HEK293 (cell line): ENCODE data around the gene UBE2V1.

ENCODE experiments used
- CTCF ChIA-PET: fragments of 350-600 bp; formaldehyde crosslinking; extraction: SDS; loops from one replicate; lab custom pipeline; 2021; ENCODE audit warnings: antibody characterized with exemption; lab: Yijun Ruan, JAX
- POLR2A ChIA-PET: fragments of 300-600 bp; formaldehyde crosslinking; extraction: SDS; loops from one replicate; lab custom pipeline; 2020; ENCODE audit warnings: antibody characterized with exemption, inconsistent platforms; lab: Yijun Ruan, JAX
- H3K27ac ChIP-seq: fragments of 200-500 bp; sonication (Bioruptor generic); 2 replicates; pipeline ENCODE4 v1.5.1; 2014; ENCODE audit warnings: low read depth, low read length, control low read depth, inconsistent platforms; ENCODE audit errors: extremely low read depth
- H3K36me3 ChIP-seq, 2 experiments: fragments of 200-500 bp in 1 of 2; sonication (Bioruptor generic) in 1 of 2; 1 replicate in 1 of 2; 2 replicates in 1 of 2; pipeline ENCODE4 v1.5.1; 2014 to 2017; ENCODE audit warnings: inconsistent platforms in 2 of 2, low read length in 2 of 2; ENCODE audit not compliant: control insufficient read depth in 2 of 2, insufficient read depth in 1 of 2
- H3K4me1 ChIP-seq: fragments of 200-500 bp; sonication (Bioruptor generic); 2 replicates; pipeline ENCODE4 v1.5.1; 2014; ENCODE audit warnings: mild to moderate bottlenecking, low read length, inconsistent platforms; ENCODE audit not compliant: control insufficient read depth, insufficient read depth
- H3K4me3 ChIP-seq: 2 replicates; pipeline ENCODE4 v1.5.1; 2011; ENCODE audit warnings: low read depth, mild to moderate bottlenecking, control low read depth, low read length, moderate library complexity
- H3K9me3 ChIP-seq: fragments of 200-500 bp; sonication (Bioruptor generic); 2 replicates; pipeline ENCODE4 v1.5.1; 2014; ENCODE audit warnings: low read depth, low read length, inconsistent platforms; ENCODE audit not compliant: control insufficient read depth, insufficient read depth
- IKZF3 ChIP-seq: fragments of 450-650 bp; IDR thresholded peaks from 2 replicates; pipeline ENCODE4 v1.5.0; 2018; ENCODE audit warnings: missing biosample characterization, mild to moderate bottlenecking, missing genetic modification characterization, moderate library complexity
- KLF1 ChIP-seq: fragments of 450-650 bp; formaldehyde crosslinking; IDR thresholded peaks from 2 replicates; pipeline ENCODE4 v1.5.1; 2016; ENCODE audit warnings: missing biosample characterization, missing genetic modification characterization
- KLF8 ChIP-seq: fragments of 450-650 bp; formaldehyde crosslinking; IDR thresholded peaks from 2 replicates; pipeline ENCODE4 v1.5.1; 2016; ENCODE audit warnings: missing biosample characterization, missing genetic modification characterization
- KLF9 ChIP-seq: fragments of 450-650 bp; formaldehyde crosslinking; IDR thresholded peaks from 2 replicates; pipeline ENCODE4 v1.5.1; 2016; ENCODE audit warnings: missing biosample characterization, missing genetic modification characterization, low read depth
- MZF1 ChIP-seq: fragments of 450-650 bp; formaldehyde crosslinking; IDR thresholded peaks from 2 replicates; pipeline ENCODE4 v1.5.1; 2017; ENCODE audit warnings: missing biosample characterization, missing genetic modification characterization, borderline replicate concordance
- REPIN1 ChIP-seq: fragments of 450-650 bp; formaldehyde crosslinking; IDR thresholded peaks from 2 replicates; pipeline ENCODE4 v1.5.1; 2017; ENCODE audit warnings: missing biosample characterization, missing genetic modification characterization, low read depth
- SP2 ChIP-seq: fragments of 450-650 bp; formaldehyde crosslinking; IDR thresholded peaks from 2 replicates; pipeline ENCODE4 v1.5.1; 2016; ENCODE audit warnings: missing biosample characterization, missing genetic modification characterization
- YY2 ChIP-seq: fragments of 450-650 bp; formaldehyde crosslinking; IDR thresholded peaks from 2 replicates; pipeline ENCODE4 v1.5.1; 2016; ENCODE audit warnings: missing biosample characterization, missing genetic modification characterization
- ZBTB48 ChIP-seq: fragments of 450-650 bp; formaldehyde crosslinking; IDR thresholded peaks from 2 replicates; pipeline ENCODE4 v1.5.1; 2016; ENCODE audit warnings: missing biosample characterization, missing genetic modification characterization
- ZNF10 ChIP-seq: fragments of 450-650 bp; formaldehyde crosslinking; IDR thresholded peaks from 2 replicates; pipeline ENCODE4 v1.5.1; 2017; ENCODE audit warnings: missing biosample characterization, missing genetic modification characterization
- ZNF121 ChIP-seq: fragments of 450-650 bp; formaldehyde crosslinking; IDR thresholded peaks from 2 replicates; pipeline ENCODE4 v1.5.1; 2016; ENCODE audit warnings: missing biosample characterization, missing genetic modification characterization
- ZNF202 ChIP-seq: fragments of 450-650 bp; formaldehyde crosslinking; IDR thresholded peaks from 2 replicates; pipeline ENCODE4 v1.5.1; 2016; ENCODE audit warnings: missing biosample characterization, missing genetic modification characterization, borderline replicate concordance
- ZNF341 ChIP-seq: fragments of 450-650 bp; formaldehyde crosslinking; IDR thresholded peaks from 2 replicates; pipeline ENCODE4; 2016; ENCODE audit warnings: low read depth, missing biosample characterization, missing genetic modification characterization
- ZNF366 ChIP-seq: fragments of 450-650 bp; formaldehyde crosslinking; conservative IDR thresholded peaks from 2 replicates; pipeline ENCODE4 v1.5.1; 2016; ENCODE audit warnings: missing biosample characterization, missing genetic modification characterization
- ZNF514 ChIP-seq: fragments of 450-650 bp; formaldehyde crosslinking; IDR thresholded peaks from 2 replicates; pipeline ENCODE4 v1.5.1; 2016; ENCODE audit warnings: missing biosample characterization, missing genetic modification characterization
- ZNF544 ChIP-seq: fragments of 450-650 bp; formaldehyde crosslinking; IDR thresholded peaks from 2 replicates; pipeline ENCODE4 v1.5.0; 2017; ENCODE audit warnings: missing biosample characterization, missing genetic modification characterization
- ZNF571 ChIP-seq: fragments of 450-650 bp; formaldehyde crosslinking; IDR thresholded peaks from 2 replicates; pipeline ENCODE4 v1.5.0; 2017; ENCODE audit warnings: missing biosample characterization, missing genetic modification characterization
- ZNF585B ChIP-seq: fragments of 450-650 bp; formaldehyde crosslinking; IDR thresholded peaks from 2 replicates; pipeline ENCODE4 v1.5.1; 2016; ENCODE audit warnings: missing biosample characterization, missing genetic modification characterization
- ZNF623 ChIP-seq: fragments of 450-650 bp; formaldehyde crosslinking; IDR thresholded peaks from 2 replicates; pipeline ENCODE4 v1.5.1; 2016; ENCODE audit warnings: missing biosample characterization, missing genetic modification characterization
- ZNF654 ChIP-seq: fragments of 450-650 bp; formaldehyde crosslinking; IDR thresholded peaks from 2 replicates; pipeline ENCODE4 v1.5.1; 2016; ENCODE audit warnings: low read depth, missing biosample characterization, missing genetic modification characterization
- ZNF664 ChIP-seq: fragments of 450-650 bp; formaldehyde crosslinking; IDR thresholded peaks from 2 replicates; pipeline ENCODE4 v1.5.1; 2016; ENCODE audit warnings: missing biosample characterization, missing genetic modification characterization
- ZNF785 ChIP-seq: fragments of 450-650 bp; formaldehyde crosslinking; IDR thresholded peaks from 2 replicates; pipeline ENCODE4 v1.5.1; 2016; ENCODE audit warnings: missing biosample characterization, missing genetic modification characterization
- ZXDB ChIP-seq: fragments of 450-650 bp; formaldehyde crosslinking; IDR thresholded peaks from 2 replicates; pipeline ENCODE4 v1.5.1; 2016; ENCODE audit warnings: missing biosample characterization, missing genetic modification characterization
- TF ChIP-seq, protein P1 (sequence below): fragments of 450-650 bp; formaldehyde crosslinking; IDR thresholded peaks from 2 replicates; pipeline ENCODE4 v1.5.1; 2016; ENCODE audit warnings: missing biosample characterization, missing genetic modification characterization
- TF ChIP-seq, protein P2 (sequence below): fragments of 450-650 bp; formaldehyde crosslinking; optimal IDR thresholded peaks from 2 replicates; pipeline ENCODE3; 2016; ENCODE audit warnings: missing biosample characterization, mild to moderate bottlenecking, missing genetic modification characterization
- TF ChIP-seq, protein P3 (sequence below): fragments of 450-650 bp; formaldehyde crosslinking; IDR thresholded peaks from 2 replicates; pipeline ENCODE4 v1.5.1; 2016; ENCODE audit warnings: missing biosample characterization, missing genetic modification characterization
- TF ChIP-seq, protein P4 (sequence below): IDR thresholded peaks from 2 replicates; pipeline ENCODE4 v1.6.1; 2011; ENCODE audit warnings: mild to moderate bottlenecking, low read depth, low read length, borderline replicate concordance

Gene UBE2V1

DNA sequence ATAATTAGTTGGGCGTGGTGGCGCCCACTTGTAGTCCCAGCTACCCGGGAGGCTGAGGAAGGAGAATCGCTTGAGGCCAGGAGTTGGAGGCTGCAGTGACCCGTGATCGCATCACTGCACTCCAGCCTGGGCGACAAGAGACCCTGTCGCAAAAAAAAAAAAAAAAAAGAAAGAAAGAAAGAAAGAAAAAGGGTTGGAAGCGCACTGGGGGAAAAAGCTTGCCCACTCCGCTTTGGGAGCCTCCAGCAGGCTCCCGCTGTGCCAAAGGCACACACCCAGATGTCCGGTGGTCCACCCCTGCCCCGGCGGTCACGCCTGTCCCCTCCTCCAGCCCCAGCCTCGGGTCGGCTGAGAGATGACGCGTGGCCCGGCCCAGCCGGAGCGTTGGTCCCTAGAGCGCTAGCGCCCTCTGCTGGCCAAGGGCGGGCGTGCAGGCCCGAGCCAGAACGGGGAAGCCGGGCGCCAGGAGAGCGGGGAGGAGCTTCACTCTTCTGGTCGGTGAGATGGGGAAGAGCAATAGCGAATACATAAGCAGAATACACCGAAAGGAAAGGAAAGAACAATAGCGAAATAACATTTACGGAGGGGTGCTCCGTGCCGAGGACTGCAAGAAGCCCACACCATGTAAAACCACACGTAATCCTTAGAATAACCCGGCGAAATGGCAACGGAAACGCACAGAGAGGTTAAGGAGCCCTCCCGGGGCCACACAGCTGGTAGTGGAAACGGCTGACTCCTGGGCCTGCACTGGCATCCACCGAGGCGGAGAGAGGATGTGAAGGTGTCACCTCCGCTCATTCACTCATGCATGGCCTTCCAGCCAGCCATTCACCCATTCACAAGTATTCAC is 41.7 kb downstream of the UBE2V1 start (continued):
- no peak for TF ChIP-seq ZNF514 (tag by site-specific recombination)
- no peak for TF ChIP-seq REPIN1
- no peak for TF ChIP-seq ZNF585B
- TF ChIP-seq, protein P1, sequence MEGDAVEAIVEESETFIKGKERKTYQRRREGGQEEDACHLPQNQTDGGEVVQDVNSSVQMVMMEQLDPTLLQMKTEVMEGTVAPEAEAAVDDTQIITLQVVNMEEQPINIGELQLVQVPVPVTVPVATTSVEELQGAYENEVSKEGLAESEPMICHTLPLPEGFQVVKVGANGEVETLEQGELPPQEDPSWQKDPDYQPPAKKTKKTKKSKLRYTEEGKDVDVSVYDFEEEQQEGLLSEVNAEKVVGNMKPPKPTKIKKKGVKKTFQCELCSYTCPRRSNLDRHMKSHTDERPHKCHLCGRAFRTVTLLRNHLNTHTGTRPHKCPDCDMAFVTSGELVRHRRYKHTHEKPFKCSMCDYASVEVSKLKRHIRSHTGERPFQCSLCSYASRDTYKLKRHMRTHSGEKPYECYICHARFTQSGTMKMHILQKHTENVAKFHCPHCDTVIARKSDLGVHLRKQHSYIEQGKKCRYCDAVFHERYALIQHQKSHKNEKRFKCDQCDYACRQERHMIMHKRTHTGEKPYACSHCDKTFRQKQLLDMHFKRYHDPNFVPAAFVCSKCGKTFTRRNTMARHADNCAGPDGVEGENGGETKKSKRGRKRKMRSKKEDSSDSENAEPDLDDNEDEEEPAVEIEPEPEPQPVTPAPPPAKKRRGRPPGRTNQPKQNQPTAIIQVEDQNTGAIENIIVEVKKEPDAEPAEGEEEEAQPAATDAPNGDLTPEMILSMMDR (tag by site-specific recombination): peak; percentile 98
- TF ChIP-seq KLF8 (tag by site-specific recombination): peak; percentile 59; the same call in 1 of the 2 replicates
- no peak; the same call in 1 of the 2 replicates for TF ChIP-seq ZBTB48 (tag by site-specific recombination)
- TF ChIP-seq ZXDB (tag by site-specific recombination): 0 out of 2 replicates have a peak, but pooled peaks have one; percentile 52
- peak; percentile 93 for TF ChIP-seq ZNF654
- TF ChIP-seq, protein P2, sequence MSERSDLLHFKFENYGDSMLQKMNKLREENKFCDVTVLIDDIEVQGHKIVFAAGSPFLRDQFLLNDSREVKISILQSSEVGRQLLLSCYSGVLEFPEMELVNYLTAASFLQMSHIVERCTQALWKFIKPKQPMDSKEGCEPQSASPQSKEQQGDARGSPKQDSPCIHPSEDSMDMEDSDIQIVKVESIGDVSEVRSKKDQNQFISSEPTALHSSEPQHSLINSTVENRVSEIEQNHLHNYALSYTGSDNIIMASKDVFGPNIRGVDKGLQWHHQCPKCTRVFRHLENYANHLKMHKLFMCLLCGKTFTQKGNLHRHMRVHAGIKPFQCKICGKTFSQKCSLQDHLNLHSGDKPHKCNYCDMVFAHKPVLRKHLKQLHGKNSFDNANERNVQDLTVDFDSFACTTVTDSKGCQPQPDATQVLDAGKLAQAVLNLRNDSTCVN (tag by site-specific recombination): peak; percentile 41
- peak; percentile 81 for TF ChIP-seq KLF1 (tag by site-specific recombination)
- TF ChIP-seq, protein P3, sequence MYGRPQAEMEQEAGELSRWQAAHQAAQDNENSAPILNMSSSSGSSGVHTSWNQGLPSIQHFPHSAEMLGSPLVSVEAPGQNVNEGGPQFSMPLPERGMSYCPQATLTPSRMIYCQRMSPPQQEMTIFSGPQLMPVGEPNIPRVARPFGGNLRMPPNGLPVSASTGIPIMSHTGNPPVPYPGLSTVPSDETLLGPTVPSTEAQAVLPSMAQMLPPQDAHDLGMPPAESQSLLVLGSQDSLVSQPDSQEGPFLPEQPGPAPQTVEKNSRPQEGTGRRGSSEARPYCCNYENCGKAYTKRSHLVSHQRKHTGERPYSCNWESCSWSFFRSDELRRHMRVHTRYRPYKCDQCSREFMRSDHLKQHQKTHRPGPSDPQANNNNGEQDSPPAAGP (tag by site-specific recombination): peak; percentile 80
- TF ChIP-seq ZNF366 (tag by site-specific recombination): peak; percentile 38
- TF ChIP-seq, all 188 proteins: peak for 35

DNA sequence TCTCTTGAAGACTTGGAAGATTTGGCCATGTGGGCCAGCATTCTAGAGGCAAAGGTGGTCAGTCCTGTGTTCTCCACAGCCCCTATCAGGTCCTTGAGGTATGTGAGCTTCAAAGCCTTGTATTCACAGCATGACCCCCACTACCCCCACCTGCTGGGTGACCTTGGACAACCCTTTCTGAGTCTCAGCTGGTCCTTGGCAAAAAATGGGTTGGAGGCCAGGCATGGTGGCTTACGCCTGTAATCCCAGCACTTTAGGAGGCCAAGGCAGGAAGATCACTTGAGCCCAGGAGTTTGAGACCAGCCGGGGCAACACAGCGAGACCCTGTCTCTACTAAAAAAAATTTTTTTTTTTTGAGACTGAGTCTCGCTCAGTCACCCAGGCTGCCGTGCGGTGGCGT is 42.6 kb downstream of the UBE2V1 start:
- Histone ChIP-seq H3K27ac (no peak overlapping the region), H3K4me1 (no peaks in the 10 kb centered on the region), H3K36me3 (no peaks in the 10 kb centered on the region), H3K9me3 (no peaks in the 10 kb centered on the region), H3K4me3 (no peak overlapping the region)
- ChIA-PET CTCF (interaction anchor here (0.6 to 5.7 kb wide), 23 partner anchors 10 to 393 kb away, joined by 3 to 220 read pairs (median 4); partner anchors contain the start of gene SNAI1), POLR2A (interaction anchor here (0.7 to 1.8 kb wide), 5 partner anchors 16 to 91 kb away, joined by 3 to 7 read pairs (median 3); no protein-coding TSS in a partner anchor)
- TF ChIP-seq ZNF121 (tag by site-specific recombination) (0 out of 2 replicates have a peak, but pooled peaks have one; percentile 39), ZNF10 (no peak)

DNA sequence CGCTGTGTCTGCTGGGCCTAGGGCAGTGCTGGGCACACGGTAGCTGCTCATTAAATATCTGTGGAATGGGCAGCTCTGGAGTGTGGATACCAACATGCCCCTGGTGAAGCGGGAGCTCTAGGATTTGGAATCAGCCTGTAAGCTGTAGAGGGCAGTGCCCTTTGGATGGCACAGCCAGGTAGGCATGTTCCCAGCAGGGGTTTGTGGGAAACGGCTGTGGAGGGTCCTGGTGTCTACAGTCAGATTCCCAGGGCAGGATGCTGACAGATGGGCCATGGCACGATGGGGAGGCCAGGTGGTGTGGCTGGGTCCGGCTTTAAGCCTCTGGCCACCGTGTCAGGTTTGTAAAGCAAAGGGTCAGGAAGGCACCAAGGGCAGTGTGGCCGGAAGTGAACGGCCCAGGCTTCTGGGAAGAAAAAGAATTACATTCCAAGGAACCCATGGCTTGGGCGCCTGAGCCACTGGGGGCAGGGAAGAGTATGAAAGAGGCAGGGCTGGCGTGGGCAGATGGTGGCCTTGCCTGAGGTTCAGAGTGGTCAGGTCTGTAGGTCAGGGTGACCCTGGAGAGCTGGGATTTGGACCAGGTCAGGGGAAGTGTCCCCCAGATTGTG is 44.8 kb downstream of the UBE2V1 start:
- POLR2A ChIA-PET: no interaction called here
- H3K4me1 ChIP-seq: no peaks in the 10 kb centered on the region
- no peak overlapping the region for H3K27ac ChIP-seq
- H3K9me3 ChIP-seq: no peaks in the 10 kb centered on the region
- TF ChIP-seq IKZF3 (tag by site-specific recombination) (no peak), YY2 (tag by site-specific recombination) (no peak), ZNF341 (tag by site-specific recombination) (0 out of 2 replicates have a peak, but pooled peaks have one; percentile 17), ZNF623 (tag by site-specific recombination) (no peak), KLF9 (no peak), ZNF202 (tag by site-specific recombination) (no peak), ZNF544 (tag by site-specific recombination) (no peak), ZNF785 (tag by site-specific recombination) (no peak), ZNF664 (tag by site-specific recombination) (0 out of 2 replicates have a peak, but pooled peaks have one; percentile 54), MZF1 (tag by site-specific recombination) (no peak), SP2 (tag by site-specific recombination) (no peak), ZNF571 (no peak)
- TF ChIP-seq, protein P4, sequence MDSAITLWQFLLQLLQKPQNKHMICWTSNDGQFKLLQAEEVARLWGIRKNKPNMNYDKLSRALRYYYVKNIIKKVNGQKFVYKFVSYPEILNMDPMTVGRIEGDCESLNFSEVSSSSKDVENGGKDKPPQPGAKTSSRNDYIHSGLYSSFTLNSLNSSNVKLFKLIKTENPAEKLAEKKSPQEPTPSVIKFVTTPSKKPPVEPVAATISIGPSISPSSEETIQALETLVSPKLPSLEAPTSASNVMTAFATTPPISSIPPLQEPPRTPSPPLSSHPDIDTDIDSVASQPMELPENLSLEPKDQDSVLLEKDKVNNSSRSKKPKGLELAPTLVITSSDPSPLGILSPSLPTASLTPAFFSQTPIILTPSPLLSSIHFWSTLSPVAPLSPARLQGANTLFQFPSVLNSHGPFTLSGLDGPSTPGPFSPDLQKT: no peak
- CTCF ChIA-PET: interaction anchor here (0.5 to 5.7 kb wide), 5 partner anchors 16 to 1001 kb away, joined by 3 to 220 read pairs (median 4); partner anchors contain the start of gene SNAI1
- no peak overlapping the region for H3K4me3 ChIP-seq
- H3K36me3 ChIP-seq: no peaks in the 10 kb centered on the region
